Endothelial cell of umbilical vein (primary cell): ENCODE measurements around the gene USP6.

Experiments used
- CTCF ChIP-seq, 2 donors: IDR thresholded peaks; 1 replicate in 1 of 2; 2 replicates in 1 of 2; pipeline ENCODE4 v1.5.1; 2011; ENCODE audit warnings: low read length in 2 of 2, mild to moderate bottlenecking in 2 of 2, moderate library complexity in 2 of 2, control low read depth in 1 of 2, inconsistent platforms in 1 of 2, low read depth in 1 of 2; ENCODE audit not compliant: insufficient read depth in 1 of 2; ENCODE audit errors: extremely low read depth in 1 of 2
- EZH2 ChIP-seq: IDR thresholded peaks from 2 replicates; pipeline ENCODE4 v1.6.1; 2012; ENCODE audit warnings: borderline replicate concordance, low read depth, mild to moderate bottlenecking, moderate library complexity, low read length, inconsistent platforms; ENCODE audit not compliant: severe bottlenecking
- GATA2 ChIP-seq: IDR thresholded peaks from 2 replicates; pipeline ENCODE4 v1.7.0; 2011; ENCODE audit warnings: low read depth, mild to moderate bottlenecking, moderate library complexity, mixed read lengths, low read length; ENCODE audit not compliant: insufficient read length, insufficient read depth
- MAX ChIP-seq: IDR thresholded peaks from 2 replicates; pipeline ENCODE4 v1.6.1; 2011; ENCODE audit not compliant: insufficient read depth, insufficient read length
- POLR2A ChIP-seq: IDR thresholded peaks from 2 replicates; pipeline ENCODE4 v1.6.1; 2012; ENCODE audit warnings: low read depth, mild to moderate bottlenecking, control low read depth, low read length
- POLR2AphosphoS5 ChIP-seq: IDR thresholded peaks from 2 replicates; pipeline ENCODE4 v1.6.1; 2012; ENCODE audit warnings: low read depth, mild to moderate bottlenecking, control low read depth, low read length, moderate library complexity; ENCODE audit not compliant: insufficient read depth

- TF ChIP-seq CTCF (IDR thresholded peaks at IDR 0.05; ENCODE audit: extremely low read depth in 1 of 2, insufficient read depth in 1 of 2, low read depth in 1 of 2, low read length in 2 of 2): no peak
- TF ChIP-seq POLR2A: no peak
- no peak for TF ChIP-seq POLR2AphosphoS5
- no peak for TF ChIP-seq EZH2
- no peak for TF ChIP-seq GATA2
- no peak for TF ChIP-seq MAX
Measured at GRCh38 chr17:5118219-5118618, 2.4 kb downstream of the USP6 start.
